Stimulated activated naive CD4-positive, alpha-beta T cell treated with Interleukin-2 at 50 U/mL for 16 hours (primary cell): ENCODE measurements around the gene BNIP2.
"Not testable (repeated sequence)": the region's sequence is repeated elsewhere in the genome, so short reads cannot be mapped to it uniquely, and the experiment has no call there.

Source experiments
- DNase-seq: peaks from one replicate; lab custom pipeline; 2025; lab: John Stamatoyannopoulos, UW

The BNIP2 gene

DNA sequence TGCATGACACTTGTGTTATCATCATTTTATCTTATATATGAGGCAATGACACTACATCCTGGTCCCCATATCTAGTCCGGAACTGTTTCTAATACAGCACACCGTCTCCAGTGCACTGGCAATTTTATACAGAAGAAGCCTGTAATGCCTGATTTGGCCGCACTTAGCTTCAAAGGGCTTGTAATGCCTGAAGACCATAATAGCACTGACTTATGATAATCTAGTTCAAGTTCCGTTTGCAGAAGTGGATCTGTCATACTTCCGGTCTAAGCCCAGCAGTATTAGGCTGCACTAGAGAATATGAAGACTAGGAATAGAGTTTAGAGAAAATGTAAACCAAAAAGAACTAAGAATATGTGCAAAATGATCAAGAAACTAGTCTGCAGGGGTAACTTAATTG is 1.3 kb downstream of the BNIP2 start:
- DNase-seq, result no peak

DNA sequence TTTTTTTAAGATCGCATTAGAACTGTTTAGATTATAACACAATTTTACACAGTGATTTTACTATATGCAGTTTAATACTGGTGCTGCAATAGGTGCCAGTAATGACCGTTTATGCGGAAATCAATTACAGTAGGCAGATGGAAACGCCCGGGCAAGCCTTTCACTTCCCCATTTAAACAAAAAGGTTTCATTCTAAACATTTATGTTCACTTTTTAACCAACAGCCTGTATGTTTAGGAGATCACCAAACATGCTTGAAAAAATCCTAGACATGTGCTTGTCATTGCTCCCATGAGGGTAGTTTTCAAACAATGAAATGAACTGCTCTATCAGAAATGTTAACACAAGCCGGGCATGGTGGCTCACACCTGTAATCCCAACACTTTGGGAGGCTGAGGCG is 2.7 kb downstream of the BNIP2 start:
- no peak for DNase-seq

DNA sequence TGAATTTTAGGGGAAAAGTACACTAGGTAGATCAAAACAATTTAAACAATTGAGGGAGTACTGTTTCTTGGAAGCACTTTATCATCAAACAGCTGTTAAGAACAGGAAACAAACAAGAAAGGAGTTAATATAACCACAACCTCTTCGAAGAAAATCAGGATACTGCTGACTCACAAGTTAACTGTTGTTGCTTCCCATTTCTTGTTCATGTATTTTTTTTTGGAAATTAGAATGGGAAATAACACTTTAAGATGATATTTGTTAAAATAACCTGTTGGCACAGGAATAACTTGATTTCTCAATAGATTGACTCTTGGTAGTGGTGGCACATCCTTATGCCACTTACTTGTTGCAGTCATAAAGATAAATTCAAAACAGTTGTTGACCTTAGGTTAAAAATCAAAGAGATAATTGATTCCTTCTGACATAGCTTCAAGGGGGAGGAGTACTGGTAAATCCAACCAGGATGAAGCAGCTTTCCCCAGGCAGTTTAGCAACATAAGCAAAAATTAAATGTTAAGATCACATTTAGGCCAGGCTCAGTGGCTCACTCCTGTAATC is 3.3 kb downstream of the BNIP2 start:
- no peak for DNase-seq

- DNase-seq, result no peak
Observed at GRCh38 chr15:59680870-59681269, 8.2 kb downstream of the BNIP2 start.

DNA sequence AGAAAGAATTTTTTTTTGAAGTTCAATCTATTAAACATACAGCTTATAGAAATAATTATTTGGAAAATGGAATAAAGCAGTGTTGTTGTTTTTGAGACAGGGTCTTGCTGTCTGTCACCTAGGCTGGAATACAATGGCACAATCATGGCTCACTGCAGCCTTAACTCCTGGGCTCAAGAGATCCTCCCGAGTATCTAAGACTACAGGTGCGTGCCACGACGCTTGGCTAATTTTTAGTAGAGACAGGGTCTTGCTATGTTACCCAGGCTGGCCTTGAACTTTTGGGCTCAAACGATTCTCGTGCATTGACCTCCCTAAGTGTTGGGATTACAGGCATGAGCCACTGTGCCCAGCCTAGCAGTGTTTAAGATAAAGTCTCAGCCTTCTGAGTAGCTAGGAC is 8.8 kb downstream of the BNIP2 start:
- DNase-seq, result no peak

DNA sequence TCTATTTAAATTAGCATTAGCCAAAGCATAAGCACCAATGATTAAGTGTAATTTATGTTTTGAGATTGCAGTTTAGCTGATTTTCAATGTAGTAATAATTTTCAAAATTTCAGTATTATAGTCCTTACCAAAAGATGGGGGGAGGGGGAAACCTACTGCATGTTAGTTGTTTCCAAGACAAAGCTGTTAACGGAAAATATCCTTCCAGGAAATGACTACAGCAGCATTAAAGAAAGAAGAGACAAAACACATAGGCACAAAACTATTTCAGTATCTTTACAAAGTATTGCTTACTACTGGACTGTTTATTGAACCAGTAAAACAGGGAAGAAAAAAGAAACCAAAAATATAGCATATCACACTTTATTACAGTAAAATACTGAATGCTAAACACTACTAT is 10.5 kb downstream of the BNIP2 start:
- no peak for DNase-seq

DNA sequence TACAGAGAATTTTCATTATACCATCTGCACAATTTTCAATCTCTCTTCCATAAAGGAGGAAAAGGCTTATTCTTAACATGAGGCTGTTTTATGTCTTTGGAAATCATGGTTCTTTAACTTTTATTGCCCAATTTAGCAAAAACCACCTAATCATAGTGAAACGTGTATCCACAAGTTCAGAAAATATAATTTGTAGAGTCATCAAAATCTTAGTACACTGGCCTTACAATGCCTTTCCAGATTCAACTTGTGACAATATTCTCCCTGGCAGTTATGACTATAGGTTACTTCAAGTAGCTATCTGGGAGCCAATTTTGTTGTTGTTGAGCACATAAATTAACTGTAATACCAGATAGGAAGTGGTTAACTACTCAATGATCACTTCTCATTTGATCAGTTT is 10.9 kb downstream of the BNIP2 start:
- no peak for DNase-seq

DNA sequence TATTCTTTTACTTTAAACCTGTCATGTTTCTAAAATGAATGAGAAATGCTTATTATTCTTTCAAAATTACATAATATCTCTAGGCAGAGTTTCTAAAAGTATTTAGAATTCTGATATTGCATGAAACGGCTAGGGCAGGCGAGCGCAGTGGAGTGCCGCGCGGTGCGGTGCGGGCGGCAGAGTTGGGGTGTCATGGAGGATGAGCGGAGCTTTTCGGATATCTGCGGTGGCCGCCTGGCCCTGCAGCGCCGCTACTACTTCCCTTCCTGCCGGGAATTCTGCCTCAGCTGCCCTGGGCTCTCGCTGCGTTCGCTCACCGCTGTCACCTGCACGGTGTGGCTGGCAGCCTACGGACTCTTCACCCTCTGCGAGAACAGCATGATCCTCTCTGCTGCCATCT is 12.6 kb downstream of the BNIP2 start:
- DNase-seq, result no peak

DNA sequence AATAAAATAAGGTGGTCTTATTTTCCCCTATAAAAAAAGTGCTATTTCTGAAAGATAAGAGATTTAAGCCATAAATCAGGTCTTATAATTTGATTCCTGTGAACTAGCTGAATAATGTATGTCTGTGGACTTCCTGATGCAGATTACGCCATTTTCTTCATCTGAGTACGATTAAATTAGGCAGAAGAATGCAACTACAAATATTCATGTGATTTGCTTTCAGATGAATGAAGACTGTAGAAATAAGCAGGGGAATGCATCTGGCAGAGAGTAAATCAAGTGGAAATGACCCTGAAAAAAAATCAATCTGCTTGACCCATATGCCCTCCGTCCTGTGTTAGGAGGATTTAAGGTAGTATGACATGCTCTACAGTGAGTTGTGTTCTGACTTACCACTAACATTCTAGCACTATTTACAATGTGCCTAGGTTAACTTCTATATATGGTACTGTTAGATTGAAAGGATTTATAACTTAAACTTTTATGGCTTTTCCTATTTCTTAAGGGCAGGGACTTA is 14.7 kb downstream of the BNIP2 start:
- no peak for DNase-seq

DNA sequence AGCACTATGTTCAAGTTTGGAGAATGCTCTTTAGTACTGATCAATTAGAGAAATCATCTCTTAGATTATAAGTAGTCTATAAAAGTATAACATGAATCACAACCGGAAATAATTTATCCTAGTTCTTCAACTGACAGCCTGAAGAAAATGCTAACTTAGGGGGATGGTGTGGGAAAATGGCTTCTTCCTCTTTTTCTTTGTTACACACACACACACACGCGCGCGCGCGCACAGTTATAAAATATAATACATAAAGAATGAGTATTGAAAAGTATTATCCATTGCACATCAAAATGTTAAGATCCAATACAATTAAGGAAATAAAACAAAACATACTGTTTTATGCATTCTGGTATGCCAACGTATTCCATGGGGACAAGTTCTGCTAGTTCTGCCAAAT is 20.6 kb downstream of the BNIP2 start:
- no peak for DNase-seq

- no peak for DNase-seq
Observed at GRCh38 chr15:59662260-59662659, 26.9 kb downstream of the BNIP2 start.

- no peak for DNase-seq
Observed at GRCh38 chr15:59659366-59659765, 29.8 kb downstream of the BNIP2 start.

DNA sequence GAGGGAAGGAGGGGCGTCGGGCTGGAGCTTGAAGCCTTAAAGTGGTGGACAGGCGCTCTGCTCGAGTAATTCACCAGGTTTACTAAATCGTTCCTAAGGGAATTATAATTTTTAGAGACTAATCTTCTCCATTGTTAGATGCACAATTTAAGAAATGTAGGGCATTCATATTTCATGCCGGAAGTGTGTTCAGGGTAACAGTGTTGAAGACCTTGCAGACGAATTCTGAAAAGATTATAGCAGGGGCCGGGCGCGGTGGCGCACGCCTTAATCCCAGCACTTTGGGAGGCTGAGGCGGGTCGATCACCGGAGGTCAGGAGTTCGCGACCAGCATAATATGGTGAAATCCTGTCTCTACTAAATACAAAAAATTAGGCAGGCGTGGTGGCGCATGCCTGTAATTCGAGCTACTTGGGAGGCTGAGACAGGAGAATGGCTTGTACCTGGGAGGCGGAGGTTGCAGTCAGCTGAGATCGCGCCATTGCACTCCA is 31.4 kb downstream of the BNIP2 start:
- no peak for DNase-seq

- peak; percentile 91 for DNase-seq
Observed at GRCh38 chr15:59656897-59657634, 32.1 kb downstream of the BNIP2 start, which contains the start of gene GTF2A2. TSS of gene GTF2A2 (minus strand) at chr15:59657515. CDS start at chr15:59652277, 5,238 bp downstream.

- no peak for DNase-seq
Observed at GRCh38 chr15:59654046-59654445, 35.1 kb downstream of the BNIP2 start.

GRCh38 chr15:59649603-59650002 is 39.5 kb downstream of the BNIP2 start:
- DNase-seq, result no peak

DNA sequence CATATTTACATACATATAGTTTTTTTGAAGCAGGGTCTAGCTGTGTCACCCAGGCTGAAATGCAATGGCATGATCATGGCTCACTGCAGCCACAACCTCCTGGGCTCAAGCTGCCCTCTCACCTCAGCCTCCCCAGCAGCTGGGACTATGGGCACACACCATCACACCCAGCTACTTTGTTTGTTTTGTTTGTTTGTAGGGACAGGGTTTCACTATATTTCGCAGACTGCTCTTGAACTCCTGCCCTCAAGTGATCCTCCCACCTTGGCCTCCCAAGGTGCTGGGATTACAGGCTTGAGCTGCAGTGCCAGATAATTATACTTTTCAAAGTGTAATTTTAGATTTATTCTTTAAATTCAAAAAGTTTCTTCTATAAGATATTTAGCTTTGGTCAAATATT is 42.0 kb downstream of the BNIP2 start:
- no peak for DNase-seq

GRCh38 chr15:59646277-59646676 is 42.8 kb downstream of the BNIP2 start:
- no peak for DNase-seq

- not testable (repeated sequence) for DNase-seq
Observed at GRCh38 chr15:59645812-59646211, 43.3 kb downstream of the BNIP2 start.

DNA sequence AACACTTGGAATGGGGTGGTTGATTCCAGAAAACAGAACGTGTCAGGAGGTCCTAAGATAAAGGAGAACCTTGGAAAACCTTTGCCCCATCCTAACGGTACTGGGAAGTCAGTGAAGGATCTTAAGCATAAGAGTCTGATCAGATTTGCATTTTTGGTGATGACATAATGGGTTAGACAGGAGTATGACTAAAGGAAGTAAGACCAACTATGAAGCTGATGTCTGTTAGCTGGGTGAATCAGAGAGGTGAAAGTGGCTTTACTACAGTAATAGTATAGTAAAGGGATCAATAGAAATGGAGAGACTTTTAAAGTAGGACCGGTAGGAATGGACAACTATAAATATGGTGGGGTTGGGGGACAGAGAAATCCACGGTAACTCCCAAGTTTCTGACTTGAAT is 44.4 kb downstream of the BNIP2 start:
- DNase-seq, result no peak

GRCh38 chr15:59642351-59642750 is 46.8 kb downstream of the BNIP2 start:
- no peak for DNase-seq

- not testable (repeated sequence) for DNase-seq
Observed at GRCh38 chr15:59637507-59637906, 51.6 kb downstream of the BNIP2 start.

DNA sequence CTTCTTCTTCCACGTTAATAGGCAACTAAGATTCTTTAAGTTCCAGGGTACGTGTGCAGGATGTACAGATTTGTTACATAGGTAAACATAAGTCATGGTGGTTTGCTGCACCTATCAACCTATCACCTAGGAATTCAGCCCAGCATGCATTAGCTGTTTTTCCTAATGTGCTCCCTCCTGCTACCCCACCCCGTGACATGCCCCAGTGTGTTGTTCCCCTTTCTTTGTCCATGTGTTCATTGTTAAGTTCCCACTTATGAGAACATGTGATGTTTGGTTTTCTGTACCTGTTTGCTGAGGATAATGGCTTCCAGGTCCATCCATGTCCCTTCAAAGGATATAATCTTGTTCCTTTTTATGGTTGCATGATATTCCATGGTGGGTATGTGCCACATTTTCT is 52.9 kb downstream of the BNIP2 start:
- DNase-seq, result no peak

DNA sequence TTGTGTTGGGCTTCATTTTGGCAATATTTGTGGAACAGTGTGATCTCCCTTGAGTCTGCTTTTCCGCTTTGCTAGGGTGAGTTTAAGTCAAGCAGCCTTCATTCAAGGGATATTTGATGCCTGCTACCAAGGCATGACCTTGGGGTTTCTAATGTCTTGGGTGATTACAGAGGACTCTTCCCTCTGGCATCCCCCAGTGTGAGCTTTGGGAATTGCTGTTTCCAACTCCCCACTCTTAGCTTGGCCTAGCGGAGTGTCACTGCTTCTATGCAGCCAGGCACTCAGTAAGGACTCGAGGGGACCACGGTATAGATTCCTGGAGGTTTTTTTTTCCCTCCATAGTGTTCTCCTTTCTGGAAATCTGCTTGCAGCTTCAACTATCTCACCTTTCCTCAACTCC is 56.4 kb downstream of the BNIP2 start:
- DNase-seq, result no peak
